IPS-18c (cell line): ENCODE data around the gene DCST2.

Experiments
- H3K4me3 ChIP-seq: 2 replicates; pipeline ENCODE4 v1.7.0; 2013; ENCODE audit warnings: low read depth, mild to moderate bottlenecking, low read length, moderate library complexity; ENCODE audit not compliant: insufficient read depth
- H3K9me3 ChIP-seq: one replicate; pipeline ENCODE4 v1.6.1; 2013; ENCODE audit warnings: mild to moderate bottlenecking, low read length, moderate library complexity; ENCODE audit not compliant: control insufficient read depth, insufficient read depth

Gene DCST2

DNA sequence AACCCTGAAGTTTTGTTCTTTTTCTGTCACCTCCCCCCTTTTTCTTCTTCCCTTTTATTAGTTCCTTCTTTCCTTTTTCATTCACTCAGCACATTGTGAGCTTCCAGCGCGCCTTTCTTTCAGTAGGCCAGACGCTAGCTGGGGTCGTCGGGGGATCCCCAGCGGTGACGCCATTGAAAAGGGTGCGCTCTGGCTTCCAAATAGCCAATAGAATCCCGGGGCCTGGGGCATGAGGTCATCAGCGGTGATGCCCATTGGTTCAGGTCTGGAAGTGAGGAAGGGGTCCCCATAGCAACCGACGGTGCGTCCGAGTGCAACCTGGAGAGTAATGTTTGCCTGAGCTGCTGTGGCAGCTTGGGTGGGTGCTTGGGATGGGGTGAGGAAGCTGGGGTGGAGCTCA is 38.1 kb upstream of the DCST2 start:
- H3K4me3 ChIP-seq, result peak overlapping the region; percentile 44

DNA sequence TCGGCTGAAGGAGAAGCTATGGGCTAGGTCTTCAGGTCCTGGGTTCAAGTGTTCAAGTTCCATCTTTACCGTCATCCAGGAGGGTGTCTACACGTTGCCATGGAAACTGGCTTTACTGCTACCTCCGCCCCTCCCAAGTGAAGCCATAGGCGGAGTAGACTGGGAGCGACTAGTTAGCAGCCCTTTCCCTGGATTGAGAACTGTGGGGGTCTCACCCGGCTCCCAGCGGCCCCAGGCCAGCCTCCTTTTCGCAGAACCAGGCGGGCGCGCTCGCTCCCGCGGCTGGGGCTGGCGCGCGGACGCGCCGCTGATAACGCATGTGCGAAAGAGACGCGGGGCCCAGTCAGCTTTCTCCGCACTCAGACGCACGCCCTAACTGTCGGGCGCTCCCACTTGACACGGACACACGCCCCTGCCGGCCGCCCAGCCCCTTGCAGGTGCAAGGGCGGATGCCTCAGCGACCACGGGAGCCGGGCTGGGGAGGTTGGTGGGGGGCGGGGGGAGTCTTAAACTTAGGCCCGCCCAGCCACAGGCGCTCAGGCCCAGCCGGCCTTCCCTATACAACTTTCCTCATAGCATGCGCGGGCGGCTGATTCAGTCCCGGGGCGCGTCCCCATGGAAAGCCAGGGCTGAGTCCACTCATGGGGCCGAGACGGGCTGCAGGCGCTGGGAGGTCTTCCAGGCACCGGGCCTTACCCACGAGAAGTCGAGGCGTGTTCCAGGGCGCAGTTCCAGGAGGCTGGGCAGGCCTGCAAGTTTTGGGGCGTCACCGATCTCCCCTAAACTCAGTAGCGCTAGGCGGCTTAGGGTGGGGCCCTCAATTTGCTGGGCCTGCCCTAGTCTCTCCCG is 37.4 kb upstream of the DCST2 start:
- Histone ChIP-seq H3K4me3 (peak overlapping the region; percentile 44), H3K9me3 (no peaks in the 10 kb centered on the region)

More for the DNA sequence above, 38.1 kb upstream of the DCST2 start:
- H3K9me3 ChIP-seq, result no peaks in the 10 kb centered on the region

- Histone ChIP-seq H3K9me3 (no peaks in the 10 kb centered on the region), H3K4me3 (peak overlapping the region; percentile 44)
Measured at GRCh38 chr1:155070158-155070621, 36.6 kb upstream of the DCST2 start.

- peak overlapping the region; percentile 44; the same call in 1 of the 2 replicates for H3K4me3 ChIP-seq
Measured at GRCh38 chr1:155069551-155070157, 36.1 kb upstream of the DCST2 start.

GRCh38 chr1:155068599-155068998 is 35.0 kb upstream of the DCST2 start:
- H3K9me3 ChIP-seq, result no peaks in the 10 kb centered on the region
- no peak overlapping the region for H3K4me3 ChIP-seq

More at GRCh38 chr1:155069551-155070157, 36.1 kb upstream of the DCST2 start:
- H3K9me3 ChIP-seq, result no peaks in the 10 kb centered on the region

- H3K4me3 ChIP-seq, result no peak overlapping the region
- H3K9me3 ChIP-seq, result no peaks in the 10 kb centered on the region
Measured at GRCh38 chr1:155066777-155067176, 33.2 kb upstream of the DCST2 start.

DNA sequence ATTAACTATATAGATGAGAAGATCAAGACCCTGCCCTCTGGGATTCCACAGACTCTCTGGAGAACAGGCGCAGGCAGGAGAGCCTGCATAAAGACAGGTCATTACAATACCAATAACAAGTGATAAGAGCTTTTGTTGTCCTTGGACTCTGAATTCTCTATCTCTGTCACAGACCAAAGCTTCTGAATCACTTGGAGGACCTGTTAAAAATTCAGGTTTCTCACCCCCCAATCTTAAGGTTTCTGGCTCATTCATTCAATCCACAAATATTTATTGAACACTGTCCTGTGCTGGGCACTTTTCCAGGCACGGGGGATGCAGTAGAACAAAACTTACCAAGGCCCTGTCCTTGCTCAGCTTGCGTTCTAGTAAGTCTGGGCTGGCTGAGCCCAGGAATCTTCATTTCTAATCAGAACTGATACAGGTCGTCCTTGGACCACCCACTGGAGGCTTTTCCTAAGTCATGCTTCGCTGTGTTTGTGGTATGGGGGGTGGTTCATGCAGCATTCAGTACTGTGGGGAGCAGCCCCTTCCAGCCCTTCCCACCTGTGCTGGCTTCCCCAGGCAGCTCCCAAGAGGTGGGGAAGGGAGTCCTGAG is 31.4 kb upstream of the DCST2 start:
- Histone ChIP-seq H3K9me3 (peaks cover 1% of the 10 kb centered on the region), H3K4me3 (no peak overlapping the region)

DNA sequence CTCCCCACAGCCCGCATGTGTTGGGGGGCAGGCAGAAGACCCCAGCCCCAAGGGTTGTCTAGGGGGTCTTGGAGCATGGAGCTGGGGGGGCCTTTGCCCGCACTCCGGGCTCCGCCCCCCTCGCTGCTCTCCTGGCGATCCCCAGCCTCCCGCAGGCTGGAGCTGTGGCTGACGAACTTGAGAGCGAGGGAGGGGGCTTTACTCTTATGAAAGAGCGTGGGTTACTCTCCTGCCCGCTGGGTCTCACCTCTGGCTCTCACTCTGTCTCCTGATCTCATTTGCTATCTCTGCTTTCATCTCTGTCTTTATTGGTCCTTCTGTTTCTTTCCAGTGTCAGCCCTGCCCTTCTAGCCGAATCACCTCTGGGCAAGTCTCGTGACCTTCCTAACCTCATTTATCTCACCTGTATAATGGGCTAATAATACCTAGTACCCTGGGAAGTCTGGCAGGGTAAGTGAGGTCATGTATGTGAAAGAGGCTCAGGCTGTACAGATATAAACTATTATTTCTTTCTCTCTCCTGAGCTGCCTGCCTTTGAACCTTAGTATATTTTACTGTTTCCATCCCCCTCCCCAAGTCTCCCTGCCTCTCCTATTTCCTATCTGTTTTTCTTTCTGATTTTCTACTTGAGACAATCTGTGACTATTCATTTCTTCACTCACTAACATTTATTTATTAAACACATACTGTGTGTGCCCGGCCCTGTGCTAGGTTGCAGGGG is 30.7 kb upstream of the DCST2 start:
- Histone ChIP-seq H3K9me3 (peaks cover 2% of the 10 kb centered on the region), H3K4me3 (peak overlapping the region; percentile 90)

DNA sequence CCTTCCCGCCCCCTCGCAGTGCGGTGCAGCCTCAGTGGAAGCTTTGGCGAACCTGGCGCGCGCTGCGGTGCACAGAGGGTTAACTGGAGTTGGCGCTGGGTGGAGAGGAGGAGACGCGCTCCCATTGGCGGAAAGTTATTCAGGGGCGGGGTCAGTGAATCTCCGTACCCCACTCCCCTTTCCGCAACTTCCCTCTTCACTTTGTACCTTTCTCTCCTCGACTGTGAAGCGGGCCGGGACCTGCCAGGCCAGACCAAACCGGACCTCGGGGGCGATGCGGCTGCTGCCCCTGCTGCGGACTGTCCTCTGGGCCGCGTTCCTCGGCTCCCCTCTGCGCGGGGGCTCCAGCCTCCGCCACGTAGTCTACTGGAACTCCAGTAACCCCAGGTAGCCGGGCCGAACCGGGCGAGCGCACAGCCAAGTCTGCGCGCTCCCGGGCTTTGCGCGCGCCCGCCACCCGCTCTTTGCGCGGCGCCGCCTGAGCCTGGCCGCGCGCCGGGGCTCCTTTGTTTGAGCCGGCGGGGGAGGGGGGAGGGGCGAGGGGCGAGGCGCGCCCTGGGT is 30.0 kb upstream of the DCST2 start, which contains the start of gene EFNA4:
Gene EFNA4 (plus strand): TSS at position 191 of the 561 bp plus-strand sequence. CDS start 84 bp downstream, at position 275.
- Histone ChIP-seq H3K4me3 (peak within 1 kb of the TSS; percentile 90), H3K9me3 (peaks cover 2% of the 10 kb centered on the region)

DNA sequence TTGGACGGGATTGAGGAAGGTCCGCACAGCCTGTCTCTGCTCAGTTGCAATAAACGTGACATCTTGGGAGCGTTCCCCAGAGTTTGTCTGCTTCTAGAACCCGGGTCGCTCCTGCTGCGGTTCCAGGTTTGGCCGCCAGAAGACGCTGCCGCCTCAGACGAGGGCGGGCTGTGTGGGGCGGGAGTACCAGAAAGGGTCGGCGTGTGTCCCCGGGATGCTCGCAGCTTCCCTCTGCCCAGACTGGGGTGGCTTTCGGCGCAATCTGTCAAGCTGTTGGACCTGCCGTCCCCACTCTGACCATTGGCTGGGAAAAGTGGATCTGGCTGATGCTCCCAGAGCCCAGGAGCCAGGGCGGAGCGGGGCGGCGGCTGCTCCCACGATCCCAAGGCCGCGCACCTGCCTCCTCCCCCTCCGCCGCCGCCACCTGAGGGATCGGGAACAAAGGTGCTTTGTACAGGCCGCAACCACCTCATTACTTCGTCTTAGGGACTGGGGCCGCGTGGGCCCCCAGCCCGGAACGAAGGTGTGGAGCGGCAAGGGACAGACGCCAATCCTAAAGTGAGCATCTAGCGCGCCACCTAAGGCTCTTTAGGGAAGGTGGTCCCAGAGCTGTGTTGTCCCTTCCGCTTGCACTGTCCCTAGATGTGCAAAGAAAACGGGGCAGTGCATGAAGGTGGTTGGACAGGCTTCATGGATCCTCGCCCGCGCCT is 29.3 kb upstream of the DCST2 start:
- Histone ChIP-seq H3K4me3 (peak overlapping the region; percentile 90), H3K9me3 (peaks cover 2% of the 10 kb centered on the region)

DNA sequence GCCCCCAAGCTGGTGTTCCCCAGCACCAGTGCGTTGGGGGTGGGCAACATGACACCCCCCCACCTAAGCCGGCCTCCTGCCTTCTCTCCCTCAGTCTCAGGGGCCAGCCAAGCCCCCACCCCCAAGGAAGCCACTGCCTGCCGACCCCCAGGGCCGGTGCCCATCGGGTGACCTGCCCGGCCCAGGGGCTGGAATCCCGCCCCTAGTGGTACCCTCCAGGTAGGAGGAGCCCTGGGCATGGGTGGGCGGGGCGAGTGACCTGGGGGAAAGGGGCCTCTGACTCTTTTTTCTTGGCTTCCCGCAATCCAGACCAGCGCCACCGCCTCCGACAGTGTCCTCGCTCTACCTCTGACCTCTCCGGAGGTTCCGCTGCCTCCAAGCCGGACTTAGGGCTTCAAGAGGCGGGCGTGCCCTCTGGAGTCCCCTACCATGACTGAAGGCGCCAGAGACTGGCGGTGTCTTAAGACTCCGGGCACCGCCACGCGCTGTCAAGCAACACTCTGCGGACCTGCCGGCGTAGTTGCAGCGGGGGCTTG is 28.6 kb upstream of the DCST2 start:
- peak overlapping the region; percentile 90 for H3K4me3 ChIP-seq

DNA sequence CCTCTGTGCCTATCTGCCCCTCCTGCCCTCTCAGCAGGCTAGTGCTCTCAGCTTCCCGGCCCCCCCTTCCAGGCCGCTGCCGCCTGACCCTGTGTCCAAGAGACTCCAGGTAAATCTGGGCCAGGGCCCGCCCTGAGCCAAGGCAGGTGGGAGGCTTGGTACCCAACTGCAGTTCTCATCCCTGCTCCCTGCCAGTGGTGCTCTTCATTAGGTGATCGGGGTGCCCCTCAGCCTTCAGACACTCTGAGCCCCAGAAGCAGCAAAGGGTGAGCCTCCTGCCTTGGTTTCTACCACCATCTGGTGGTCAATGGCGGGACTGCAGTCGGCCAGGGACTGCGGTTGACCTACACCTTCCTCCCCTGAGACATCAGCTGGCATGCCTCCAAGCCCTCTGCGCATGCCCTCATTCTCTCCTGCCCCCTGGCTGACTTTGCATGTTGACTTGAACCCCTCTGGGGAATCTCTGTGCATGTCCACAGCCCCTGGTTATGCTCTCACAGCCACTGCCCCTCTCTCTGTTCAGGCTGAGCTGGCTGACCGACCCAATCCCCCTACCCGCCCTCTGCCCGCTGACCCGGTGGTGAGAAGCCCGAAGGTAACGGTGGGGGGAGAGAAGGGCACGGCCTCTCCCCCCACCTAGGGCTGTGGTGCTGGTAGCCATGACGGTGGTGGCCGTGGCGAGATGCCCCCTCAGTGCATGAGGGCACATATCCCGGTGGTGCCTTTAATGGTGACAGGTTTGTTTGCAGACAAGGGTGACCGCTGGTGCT is 28.0 kb upstream of the DCST2 start:
- Histone ChIP-seq H3K9me3 (peaks cover 2% of the 10 kb centered on the region), H3K4me3 (peak overlapping the region; percentile 90)

More for the DNA sequence above, 28.6 kb upstream of the DCST2 start:
- peaks cover 2% of the 10 kb centered on the region for H3K9me3 ChIP-seq

- no peak overlapping the region for H3K4me3 ChIP-seq
- peaks cover 2% of the 10 kb centered on the region for H3K9me3 ChIP-seq
Measured at GRCh38 chr1:155060736-155061135, 27.2 kb upstream of the DCST2 start.

DNA sequence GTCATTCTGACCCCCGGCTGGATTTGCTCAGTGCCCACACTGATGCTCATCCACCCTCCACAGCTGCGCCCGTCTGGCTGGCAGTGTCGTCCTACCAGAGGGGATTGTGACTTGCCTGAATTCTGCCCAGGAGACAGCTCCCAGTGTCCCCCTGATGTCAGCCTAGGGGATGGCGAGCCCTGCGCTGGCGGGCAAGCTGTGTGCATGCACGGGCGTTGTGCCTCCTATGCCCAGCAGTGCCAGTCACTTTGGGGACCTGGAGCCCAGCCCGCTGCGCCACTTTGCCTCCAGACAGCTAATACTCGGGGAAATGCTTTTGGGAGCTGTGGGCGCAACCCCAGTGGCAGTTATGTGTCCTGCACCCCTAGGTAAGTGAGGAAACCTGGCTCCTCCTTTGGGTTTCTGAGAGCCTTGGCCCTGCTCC is 24.2 kb upstream of the DCST2 start:
- Histone ChIP-seq H3K9me3 (peaks cover 2% of the 10 kb centered on the region), H3K4me3 (no peak overlapping the region)

DNA sequence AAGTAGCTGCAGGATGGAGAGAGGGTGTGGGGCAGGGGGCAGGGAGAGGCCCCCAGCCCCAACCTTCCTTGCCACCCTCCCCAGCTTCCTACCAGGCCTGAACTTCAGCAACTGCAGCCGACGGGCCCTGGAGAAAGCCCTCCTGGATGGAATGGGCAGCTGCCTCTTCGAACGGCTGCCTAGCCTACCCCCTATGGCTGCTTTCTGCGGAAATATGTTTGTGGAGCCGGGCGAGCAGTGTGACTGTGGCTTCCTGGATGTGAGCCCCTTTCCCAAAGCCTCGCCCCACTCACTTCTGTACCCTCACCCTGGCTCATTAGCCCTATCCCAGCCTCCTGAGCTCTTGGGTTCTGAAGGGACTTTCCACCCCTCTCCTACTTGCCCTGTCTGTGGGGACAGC is 23.5 kb upstream of the DCST2 start:
- H3K4me3 ChIP-seq, result no peak overlapping the region
- H3K9me3 ChIP-seq, result peaks cover 2% of the 10 kb centered on the region
